ENCODE results near the gene TIMM50. TPM values are rescaled to one million over a fixed set of nuclear protein-coding genes. Genes with fewer than 3 reads are reported as not detected.

Gene TIMM50
- total RNA-seq, 2 experiments from 2014 or later: 135 to 144 TPM

- POLR2A ChIA-PET: no interaction called here
- CTCF ChIA-PET: interaction anchor here (0.6 to 1.0 kb wide), 2 partner anchors 13 to 18 kb away, joined by 3 read pairs; no protein-coding TSS in a partner anchor
These were observed 12.2 kb downstream of the TIMM50 start for GRCh38 chr19:39492788-39493187.

DNA sequence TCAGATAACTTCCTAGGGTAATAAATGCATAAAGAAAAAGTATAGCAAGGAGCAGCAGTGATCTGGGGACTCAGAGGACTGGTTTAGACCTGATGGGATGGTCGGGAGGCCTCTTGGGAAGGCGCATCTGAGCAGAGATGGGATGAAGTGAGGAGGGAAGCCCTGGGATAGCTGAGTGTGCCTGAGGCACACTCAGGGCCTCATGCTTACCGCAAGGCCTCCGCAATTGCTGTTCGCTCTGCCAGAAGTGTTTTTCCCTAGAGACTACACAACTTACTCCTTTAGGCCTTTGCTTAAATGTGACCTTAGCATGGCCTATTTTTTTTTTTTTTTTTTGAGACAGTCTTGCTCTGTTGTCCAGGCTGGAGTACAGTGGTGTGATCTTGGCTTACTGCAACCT lies 14.0 kb downstream of the TIMM50 start:
- ChIA-PET CTCF (interaction anchor here (0.6 kb wide), 1 partner anchor 39 kb away, joined by 3 read pairs; no protein-coding TSS in a partner anchor), POLR2A (no interaction called here)

DNA sequence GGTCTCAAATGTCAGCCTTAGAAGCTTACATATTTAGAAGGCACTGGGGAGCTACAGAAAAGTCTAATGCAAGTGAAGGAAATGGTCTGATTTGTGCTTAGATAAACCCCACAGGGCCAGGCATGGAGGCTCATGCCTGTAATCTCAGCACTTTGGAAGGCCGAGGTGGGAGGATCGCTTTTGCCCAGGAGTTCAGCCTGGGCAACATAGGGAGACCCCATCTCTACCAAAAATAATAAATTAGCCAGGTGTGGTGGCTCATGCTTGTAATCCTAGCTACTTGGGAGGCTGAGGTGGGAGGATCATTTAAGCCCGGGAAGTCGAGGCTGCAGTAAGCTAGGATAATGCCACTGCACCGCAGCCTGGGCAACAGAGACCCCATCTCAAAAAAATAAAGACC lies 15.4 kb downstream of the TIMM50 start:
- ChIA-PET POLR2A (interaction anchor here (0.7 kb wide), 1 partner anchor 29 kb away, joined by 3 read pairs; no protein-coding TSS in a partner anchor), CTCF (interaction anchor here (1.2 kb wide), 1 partner anchor 37 kb away, joined by 3 read pairs; the partner anchor contains the start of gene EID2B)

DNA sequence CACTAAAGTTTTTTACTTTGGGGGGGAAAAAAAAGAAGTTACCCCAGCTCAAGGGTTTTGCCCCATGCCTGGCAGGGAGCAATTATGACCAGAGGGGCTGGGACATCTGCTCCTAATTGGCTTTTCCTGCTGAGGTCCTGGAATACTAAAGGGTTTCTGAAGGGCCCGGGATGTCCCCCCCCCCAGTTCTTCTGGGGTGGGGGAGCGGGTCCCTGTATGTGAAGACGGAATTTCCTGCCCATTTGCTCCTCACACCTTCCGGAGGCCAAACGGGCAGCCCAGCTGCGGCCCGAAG lies 17.0 kb downstream of the TIMM50 start:
- ChIA-PET CTCF (interaction anchor here (0.9 to 1.6 kb wide), 4 partner anchors 10 to 57 kb away, joined by 3 to 5 read pairs (median 4); partner anchors contain the start of gene EID2B), POLR2A (interaction anchor here (0.7 to 1.1 kb wide), 2 partner anchors 35 to 51 kb away, joined by 3 read pairs; partner anchors contain the start of gene EID2B)

- ChIA-PET POLR2A (interaction anchor here (0.7 to 1.1 kb wide), 3 partner anchors 34 to 62 kb away, joined by 3 read pairs; partner anchors contain the start of genes EID2B and RPS16), CTCF (interaction anchor here (0.5 to 1.6 kb wide), 7 partner anchors 11 to 424 kb away, joined by 3 to 5 read pairs (median 3); partner anchors contain the start of gene EID2B)
These were observed 17.6 kb downstream of the TIMM50 start for GRCh38 chr19:39497996-39498797.

GRCh38 chr19:39498798-39499642 lies 18.4 kb downstream of the TIMM50 start, which contains the start of gene DLL3:
Gene DLL3 (plus strand): TSS chr19:39498947. CDS start chr19:39498975, 28 bp downstream.
- POLR2A ChIA-PET: interaction anchor here (0.7 to 1.0 kb wide), 2 partner anchors 63 to 64 kb away, joined by 3 to 5 read pairs; partner anchors contain the start of gene RPS16
- CTCF ChIA-PET: interaction anchor here (0.5 to 1.6 kb wide), 7 partner anchors 12 to 425 kb away, joined by 3 to 5 read pairs (median 3); partner anchors contain the start of gene EID2B

- CTCF ChIA-PET: interaction anchor here (0.6 to 1.8 kb wide), 3 partner anchors 26 to 52 kb away, joined by 3 to 7 read pairs (median 5); partner anchors contain the start of gene EID2B
- POLR2A ChIA-PET: interaction anchor here (0.7 kb wide), 1 partner anchor 65 kb away, joined by 5 read pairs; no protein-coding TSS in a partner anchor
These were observed 19.3 kb downstream of the TIMM50 start for GRCh38 chr19:39499932-39500331.

GRCh38 chr19:39500543-39500942 lies 19.9 kb downstream of the TIMM50 start:
- CTCF ChIA-PET: interaction anchor here (1.8 kb wide), 1 partner anchor 26 kb away, joined by 7 read pairs; no protein-coding TSS in a partner anchor
- POLR2A ChIA-PET: interaction anchor here (0.6 kb wide), 1 partner anchor 13 kb away, joined by 9 read pairs; no protein-coding TSS in a partner anchor

- POLR2A ChIA-PET: interaction anchor here (0.6 kb wide), 2 partner anchors 12 to 327 kb away, joined by 5 to 9 read pairs; no protein-coding TSS in a partner anchor
- CTCF ChIA-PET: interaction anchor here (1.8 to 2.4 kb wide), 2 partner anchors 27 to 32 kb away, joined by 7 to 16 read pairs; partner anchors contain the start of gene EID2B
These were observed 20.7 kb downstream of the TIMM50 start for GRCh38 chr19:39501340-39501739.

DNA sequence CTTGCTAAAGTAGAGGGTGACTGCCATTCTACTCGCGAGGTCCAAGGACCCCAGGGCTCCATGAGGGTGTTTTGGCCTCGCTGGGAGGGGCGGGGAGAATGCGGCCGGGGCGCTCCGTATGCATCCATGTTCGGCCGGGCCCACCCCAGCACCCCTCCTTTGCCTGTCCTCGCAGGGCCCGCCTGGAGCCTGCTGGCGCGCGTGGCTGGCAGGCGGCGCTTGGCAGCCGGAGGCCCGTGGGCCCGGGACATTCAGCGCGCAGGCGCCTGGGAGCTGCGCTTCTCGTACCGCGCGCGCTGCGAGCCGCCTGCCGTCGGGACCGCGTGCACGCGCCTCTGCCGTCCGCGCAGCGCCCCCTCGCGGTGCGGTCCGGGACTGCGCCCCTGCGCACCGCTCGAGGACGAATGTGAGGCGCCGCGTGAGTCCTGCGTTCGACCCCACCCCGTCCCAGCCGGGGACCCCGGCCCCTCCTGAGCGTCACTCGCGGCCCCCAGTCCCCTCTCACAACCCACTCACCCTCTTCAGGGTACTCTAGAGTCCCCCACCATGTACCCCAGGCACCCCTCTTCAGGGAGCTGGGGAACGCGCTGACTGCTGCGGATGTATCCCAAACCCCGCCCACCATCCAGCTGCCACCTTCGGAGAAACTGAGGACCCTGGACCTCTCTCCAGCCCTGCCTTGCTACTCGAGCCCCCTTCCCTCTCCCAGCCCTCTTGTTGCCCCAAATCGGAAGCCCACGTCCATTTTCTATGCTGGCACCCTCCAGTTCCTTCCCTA lies 22.2 kb downstream of the TIMM50 start:
- CTCF ChIA-PET: interaction anchor here (0.6 to 2.4 kb wide), 15 partner anchors 10 to 294 kb away, joined by 3 to 16 read pairs (median 4); partner anchors contain the start of genes EID2B, MED29 and PAF1
- POLR2A ChIA-PET: interaction anchor here (1.3 kb wide), 1 partner anchor 58 kb away, joined by 7 read pairs; the partner anchor contains the start of gene SUPT5H

GRCh38 chr19:39506598-39506943 lies 25.9 kb downstream of the TIMM50 start:
- POLR2A ChIA-PET: interaction anchor here (1.1 kb wide), 1 partner anchor 71 kb away, joined by 4 read pairs; the partner anchor contains the start of gene RPS16
- CTCF ChIA-PET: interaction anchor here (1.1 kb wide), 1 partner anchor 14 kb away, joined by 3 read pairs; no protein-coding TSS in a partner anchor

GRCh38 chr19:39506944-39507714 lies 26.5 kb downstream of the TIMM50 start:
- ChIA-PET CTCF (interaction anchor here (0.9 to 1.3 kb wide), 3 partner anchors 14 to 67 kb away, joined by 3 to 4 read pairs (median 4); no protein-coding TSS in a partner anchor), POLR2A (interaction anchor here (0.6 kb wide), 1 partner anchor 37 kb away, joined by 3 read pairs; no protein-coding TSS in a partner anchor)

- ChIA-PET POLR2A (interaction anchor here (0.6 kb wide), 1 partner anchor 37 kb away, joined by 3 read pairs; no protein-coding TSS in a partner anchor), CTCF (interaction anchor here (0.9 to 1.3 kb wide), 2 partner anchors 44 to 68 kb away, joined by 4 read pairs; no protein-coding TSS in a partner anchor)
These were observed 27.2 kb downstream of the TIMM50 start for GRCh38 chr19:39507715-39508364.

DNA sequence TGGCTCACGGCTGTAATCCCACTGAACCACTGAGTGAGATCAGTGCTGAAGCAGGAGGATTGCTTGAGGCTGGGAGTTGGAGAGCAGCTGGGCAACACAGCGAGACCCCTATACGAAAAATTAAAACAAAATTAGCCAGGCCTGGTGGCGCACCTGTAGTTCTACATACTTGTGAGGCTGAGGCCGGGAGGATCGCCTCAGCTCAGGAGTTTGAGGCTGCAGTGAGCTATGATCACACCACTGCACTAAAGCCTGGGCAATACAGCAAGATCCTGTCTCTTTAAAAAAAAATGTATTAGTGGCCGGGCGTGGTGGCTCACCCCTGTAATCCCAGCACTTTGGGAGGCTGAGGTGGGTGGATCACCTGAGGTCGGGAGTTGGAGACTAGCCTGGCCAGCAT lies 28.0 kb downstream of the TIMM50 start:
- ChIA-PET CTCF (no interaction called here), POLR2A (no interaction called here)

DNA sequence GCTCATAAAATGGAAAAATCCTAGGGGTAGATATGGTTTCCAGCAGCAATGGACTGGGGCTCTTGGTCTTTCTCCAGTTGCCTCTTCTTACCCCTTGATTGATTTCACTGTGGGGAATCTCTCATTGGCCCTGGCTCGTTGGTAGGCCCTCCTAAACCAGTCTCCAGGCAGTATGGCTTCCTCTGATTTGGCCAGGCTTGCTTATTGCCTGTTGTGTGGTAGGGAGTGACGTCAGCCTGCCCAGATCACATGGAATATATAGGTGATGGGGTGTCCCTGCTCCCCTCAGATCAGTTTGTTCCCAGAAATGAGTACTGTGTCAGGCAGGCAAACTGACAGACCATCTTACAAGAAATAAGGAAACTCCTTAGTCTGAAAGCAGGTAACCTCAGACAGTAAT lies 28.6 kb downstream of the TIMM50 start:
- POLR2A ChIA-PET: no interaction called here
- CTCF ChIA-PET: interaction anchor here (0.7 kb wide), 1 partner anchor 1084 kb away, joined by 4 read pairs; no protein-coding TSS in a partner anchor

GRCh38 chr19:39512988-39513387 lies 32.4 kb downstream of the TIMM50 start:
- POLR2A ChIA-PET: interaction anchor here (0.7 kb wide), 1 partner anchor 12 kb away, joined by 9 read pairs; no protein-coding TSS in a partner anchor
- CTCF ChIA-PET: interaction anchor here (0.7 to 1.0 kb wide), 2 partner anchors 10 to 999 kb away, joined by 3 to 7 read pairs; no protein-coding TSS in a partner anchor

Measured in activated CD8-positive, alpha-beta memory T cell treated with anti-CD3 and anti-CD28 coated beads for 36 hours (primary cell).